ENCODE data around the gene OTULINL.

Gene OTULINL

GRCh38 chr5:14607104-14607503 lies 25.5 kb downstream of the OTULINL start:
- Histone ChIP-seq H3K36me3 (ENCODE audit: low read depth) (0 out of 2 replicates have a peak, but pooled peaks cover 5% of the 10 kb centered on the region), H3K4me1 (ENCODE audit: insufficient read depth, poor library complexity, severe bottlenecking) (no peaks in the 10 kb centered on the region), H3K27ac (ENCODE audit: poor library complexity, severe bottlenecking) (no peak overlapping the region), H3K4me3 (ENCODE audit: severe bottlenecking) (no peak overlapping the region), H3K9me3 (ENCODE audit: severe bottlenecking) (no peaks in the 10 kb centered on the region), H3K27me3 (ENCODE audit: insufficient read depth, poor library complexity, severe bottlenecking) (no peaks in the 10 kb centered on the region)
- no peak for DNase-seq (ENCODE audit: low spot score)
- no peak for ATAC-seq (ENCODE audit: low read depth)
- no peak for TF ChIP-seq CTCF (IDR thresholded peaks at IDR 0.05; ENCODE audit: poor library complexity, severe bottlenecking)

- H3K9me3 ChIP-seq (ENCODE audit: severe bottlenecking), result no peaks in the 10 kb centered on the region
- H3K27me3 ChIP-seq (ENCODE audit: insufficient read depth, poor library complexity, severe bottlenecking), result no peaks in the 10 kb centered on the region
- ATAC-seq (ENCODE audit: low read depth) (no peak), DNase-seq (ENCODE audit: low spot score) (no peak)
- no peak overlapping the region for H3K27ac ChIP-seq (ENCODE audit: poor library complexity, severe bottlenecking)
- TF ChIP-seq CTCF (IDR thresholded peaks at IDR 0.05; ENCODE audit: poor library complexity, severe bottlenecking), result no peak
- no peak overlapping the region for H3K4me3 ChIP-seq (ENCODE audit: severe bottlenecking)
- H3K4me1 ChIP-seq (ENCODE audit: insufficient read depth, poor library complexity, severe bottlenecking), result no peaks in the 10 kb centered on the region
- H3K36me3 ChIP-seq (ENCODE audit: low read depth), result 0 out of 2 replicates have a peak, but pooled peaks cover 1% of the 10 kb centered on the region
Observed at GRCh38 chr5:14608169-14608568, 26.6 kb downstream of the OTULINL start.

- DNase-seq (ENCODE audit: low spot score), result no peak
- Histone ChIP-seq H3K27ac (ENCODE audit: poor library complexity, severe bottlenecking) (no peak overlapping the region), H3K27me3 (ENCODE audit: insufficient read depth, poor library complexity, severe bottlenecking) (no peaks in the 10 kb centered on the region), H3K9me3 (ENCODE audit: severe bottlenecking) (no peaks in the 10 kb centered on the region), H3K4me1 (ENCODE audit: insufficient read depth, poor library complexity, severe bottlenecking) (no peaks in the 10 kb centered on the region), H3K36me3 (ENCODE audit: low read depth) (no peaks in the 10 kb centered on the region), H3K4me3 (ENCODE audit: severe bottlenecking) (no peak overlapping the region)
- ATAC-seq (ENCODE audit: low read depth), result no peak
- no peak for TF ChIP-seq CTCF (IDR thresholded peaks at IDR 0.05; ENCODE audit: poor library complexity, severe bottlenecking)
Observed at GRCh38 chr5:14611737-14612136, 30.1 kb downstream of the OTULINL start.

GRCh38 chr5:14614490-14614889 lies 32.9 kb downstream of the OTULINL start:
- no peak for TF ChIP-seq CTCF (IDR thresholded peaks at IDR 0.05; ENCODE audit: poor library complexity, severe bottlenecking)
- H3K4me3 ChIP-seq (ENCODE audit: severe bottlenecking), result no peak overlapping the region
- ATAC-seq (ENCODE audit: low read depth), result no peak
- no peaks in the 10 kb centered on the region for H3K36me3 ChIP-seq (ENCODE audit: low read depth)
- H3K27ac ChIP-seq (ENCODE audit: poor library complexity, severe bottlenecking), result no peak overlapping the region
- DNase-seq (ENCODE audit: low spot score), result no peak
- no peaks in the 10 kb centered on the region for H3K9me3 ChIP-seq (ENCODE audit: severe bottlenecking)
- H3K27me3 ChIP-seq (ENCODE audit: insufficient read depth, poor library complexity, severe bottlenecking), result no peaks in the 10 kb centered on the region
- H3K4me1 ChIP-seq (ENCODE audit: insufficient read depth, poor library complexity, severe bottlenecking), result no peaks in the 10 kb centered on the region

- DNase-seq (ENCODE audit: low spot score) (no peak), ATAC-seq (ENCODE audit: low read depth) (no peak)
- Histone ChIP-seq H3K27ac (ENCODE audit: poor library complexity, severe bottlenecking) (no peak overlapping the region), H3K4me3 (ENCODE audit: severe bottlenecking) (no peak overlapping the region), H3K27me3 (ENCODE audit: insufficient read depth, poor library complexity, severe bottlenecking) (no peaks in the 10 kb centered on the region), H3K36me3 (ENCODE audit: low read depth) (no peaks in the 10 kb centered on the region), H3K9me3 (ENCODE audit: severe bottlenecking) (no peaks in the 10 kb centered on the region), H3K4me1 (ENCODE audit: insufficient read depth, poor library complexity, severe bottlenecking) (no peaks in the 10 kb centered on the region)
- no peak for TF ChIP-seq CTCF (IDR thresholded peaks at IDR 0.05; ENCODE audit: poor library complexity, severe bottlenecking)
Observed at GRCh38 chr5:14615365-14615764, 33.8 kb downstream of the OTULINL start.
